HUDEP-2 (cell line): ENCODE data around the gene GREM1.

ENCODE experiments used
- DNase-seq, 76 experiments: peaks; one replicate each; lab custom pipeline; 2025; ENCODE audit not compliant: unreplicated experiment in 76 of 76; lab: John Stamatoyannopoulos, UW

Gene GREM1

GRCh38 chr15:32775103-32775502 is 57.3 kb downstream of the GREM1 start:
- no peak for DNase-seq

DNA sequence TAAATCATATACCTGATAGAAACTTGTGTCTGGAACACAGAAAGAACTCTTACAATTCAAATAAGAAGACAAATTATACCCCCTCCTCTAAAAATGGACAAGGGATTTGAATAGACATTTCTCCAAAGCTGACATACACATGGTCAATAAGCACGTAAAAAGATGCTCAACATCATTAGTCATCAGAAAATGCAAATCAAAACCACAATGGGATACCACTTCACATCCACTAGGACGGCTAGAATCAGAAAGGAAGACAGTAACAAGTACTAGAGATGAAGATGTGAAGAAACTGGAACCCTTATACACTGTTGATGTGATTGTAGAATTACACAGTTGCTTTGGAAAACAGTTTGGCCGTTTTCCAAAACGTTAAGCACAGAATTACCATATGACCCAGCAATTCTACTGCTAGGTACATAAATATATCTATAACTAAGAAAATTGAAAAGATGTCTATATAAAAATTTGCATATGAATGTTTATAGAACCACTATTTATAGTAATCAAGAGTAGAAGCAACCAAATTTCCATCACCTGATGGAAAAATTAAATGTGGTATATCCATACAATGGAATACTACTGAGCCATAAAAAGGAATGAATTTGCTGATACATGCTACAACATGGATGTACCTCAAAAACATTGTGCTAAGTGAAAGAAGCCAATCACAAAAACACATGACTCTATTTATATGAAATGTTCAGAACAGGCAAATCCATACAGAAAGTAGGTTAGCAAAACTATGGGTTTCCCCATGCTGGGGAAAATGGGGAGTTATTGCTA is 60.8 kb downstream of the GREM1 start:
- no peak for DNase-seq

- DNase-seq: no peak
Observed at GRCh38 chr15:32781781-32782180, 64.0 kb downstream of the GREM1 start.

GRCh38 chr15:32784581-32784980 is 66.8 kb downstream of the GREM1 start:
- no peak for DNase-seq

DNA sequence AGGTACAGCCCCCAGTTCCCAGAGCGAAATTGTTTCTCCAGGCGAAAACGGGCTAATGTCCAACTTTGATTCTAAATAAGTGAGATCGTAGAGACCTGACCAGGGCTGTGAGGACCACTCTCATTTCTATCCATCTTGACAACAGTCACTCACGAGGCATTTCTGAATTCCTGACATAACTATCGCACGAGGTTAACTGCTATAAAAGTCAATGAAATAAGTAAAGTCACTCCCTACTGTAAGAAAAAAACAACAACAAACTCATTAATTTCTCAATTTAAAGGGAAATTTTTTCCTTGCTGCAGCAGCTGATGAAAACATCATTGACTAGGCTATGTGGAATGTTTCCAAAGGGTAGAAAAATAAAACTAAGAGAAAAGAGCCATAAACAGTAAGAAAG is 69.1 kb downstream of the GREM1 start:
- DNase-seq: no peak

GRCh38 chr15:32787949-32788348 is 70.1 kb downstream of the GREM1 start:
- no peak for DNase-seq

DNA sequence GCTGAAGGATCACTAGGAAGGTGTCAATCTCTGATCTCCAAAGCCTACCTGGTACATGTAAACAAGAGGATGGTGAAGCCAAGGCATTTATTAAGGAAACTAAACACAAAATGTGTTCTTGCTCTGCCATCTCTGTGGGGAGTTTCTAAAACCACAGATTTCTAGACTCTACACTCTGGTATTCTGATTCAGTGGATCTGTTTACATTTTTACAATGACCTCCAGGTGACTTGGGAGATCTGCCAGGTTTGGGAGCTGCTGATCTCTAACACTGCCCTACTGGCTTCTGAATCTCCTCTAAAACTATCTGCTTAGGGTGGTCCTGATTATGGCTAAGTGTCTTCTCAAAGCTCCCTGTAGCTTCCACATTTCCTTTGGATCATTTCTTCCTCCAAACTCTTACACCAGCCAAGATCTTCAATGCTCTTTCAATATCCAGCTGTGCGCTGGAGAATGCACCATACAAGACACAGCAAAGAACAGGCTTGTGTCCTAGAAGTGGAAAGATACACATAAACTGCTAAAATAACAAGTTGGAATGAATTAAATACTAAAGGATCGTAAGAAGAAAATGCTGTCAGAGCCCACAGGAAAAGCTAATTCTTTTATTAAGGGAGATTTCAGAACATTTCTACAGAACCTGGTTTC is 72.7 kb downstream of the GREM1 start:
- no peak for DNase-seq

DNA sequence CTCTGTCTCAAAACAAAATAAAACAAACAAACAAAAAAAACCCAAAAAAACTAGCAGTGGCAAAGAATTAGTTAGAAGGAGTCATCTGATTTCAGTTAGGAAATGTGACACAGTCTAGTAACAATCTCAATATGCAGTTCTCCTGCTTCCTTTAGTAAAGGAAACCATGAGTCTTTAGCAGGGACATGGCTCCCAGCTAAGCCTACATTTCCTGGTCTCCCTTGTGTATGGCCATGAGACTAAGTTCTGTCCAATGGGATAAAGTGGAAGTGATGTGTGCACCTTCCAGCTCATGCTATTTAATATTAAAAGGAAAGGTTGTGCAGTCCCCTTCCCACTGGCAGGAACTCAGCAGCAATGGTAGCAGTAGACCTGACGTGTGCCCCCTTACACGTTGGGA is 74.6 kb downstream of the GREM1 start:
- DNase-seq: no peak
